Activated CD8-positive, alpha-beta memory T cell treated with anti-CD3 and anti-CD28 coated beads, Interleukin-2, amount 50 U/mL, for 24 hours (primary cell): ENCODE data around the gene FAT1.

Experiments
- DNase-seq: peaks from one replicate; pipeline ENCODE4 v3.0.0-alpha.2; 2020; ENCODE audit errors: extremely low read depth

FAT1 gene

GRCh38 chr4:186621959-186622553 lies 101.6 kb downstream of the FAT1 start:
- DNase-seq: no peak

GRCh38 chr4:186619088-186619487 lies 104.6 kb downstream of the FAT1 start:
- DNase-seq: no peak

- DNase-seq: no peak
Observed at GRCh38 chr4:186617921-186618320, 105.7 kb downstream of the FAT1 start.

GRCh38 chr4:186607490-186607889 lies 116.2 kb downstream of the FAT1 start:
- no peak for DNase-seq

- DNase-seq: no peak
Observed at GRCh38 chr4:186606591-186606992, 117.1 kb downstream of the FAT1 start.

GRCh38 chr4:186605261-186605865 lies 118.3 kb downstream of the FAT1 start:
- no peak for DNase-seq

- no peak for DNase-seq
Observed at GRCh38 chr4:186604124-186604807, 119.4 kb downstream of the FAT1 start.

- DNase-seq: no peak
Observed at GRCh38 chr4:186602978-186603377, 120.7 kb downstream of the FAT1 start.

- no peak for DNase-seq
Observed at GRCh38 chr4:186599483-186599882, 124.2 kb downstream of the FAT1 start.

- DNase-seq: no peak
Observed at GRCh38 chr4:186598686-186599085, 125.0 kb downstream of the FAT1 start.

- no peak for DNase-seq
Observed at GRCh38 chr4:186596850-186597390, 126.7 kb downstream of the FAT1 start.

- no peak for DNase-seq
Observed at GRCh38 chr4:186596346-186596745, 127.3 kb downstream of the FAT1 start.

GRCh38 chr4:186593587-186593973 lies 130.1 kb downstream of the FAT1 start:
- DNase-seq: no peak

GRCh38 chr4:186592966-186593586 lies 130.6 kb downstream of the FAT1 start:
- no peak for DNase-seq

GRCh38 chr4:186592445-186592844 lies 131.2 kb downstream of the FAT1 start:
- DNase-seq: no peak

GRCh38 chr4:186591651-186592050 lies 132.0 kb downstream of the FAT1 start:
- no peak for DNase-seq

- no peak for DNase-seq
Observed at GRCh38 chr4:186588503-186588902, 135.2 kb downstream of the FAT1 start.

- no peak for DNase-seq
Observed at GRCh38 chr4:186587416-186588018, 136.1 kb downstream of the FAT1 start.

GRCh38 chr4:186586205-186586604 lies 137.5 kb downstream of the FAT1 start:
- DNase-seq: no peak

- DNase-seq: no peak
Observed at GRCh38 chr4:186584912-186585311, 138.7 kb downstream of the FAT1 start.

- DNase-seq: no peak
Observed at GRCh38 chr4:186581421-186581820, 142.2 kb downstream of the FAT1 start.

GRCh38 chr4:186580669-186581068 lies 143.0 kb downstream of the FAT1 start:
- DNase-seq: no peak
